Stimulated activated CD8-positive, alpha-beta memory T cell treated with anti-CD3 and anti-CD28 coated beads, Interleukin-12 subunit alpha, Interleukin-12 subunit beta, amount 100 ng/mL, for 1 hour (primary cell): Measurements from ENCODE around the gene ICE1.
"Not testable (repeated sequence)": the region's sequence is repeated elsewhere in the genome, so short reads cannot be mapped to it uniquely, and the experiment has no call there.

Source experiments
- DNase-seq: peaks from one replicate; pipeline ENCODE4 v3.0.0-alpha.2; 2020; ENCODE audit warnings: low read depth

Gene ICE1

GRCh38 chr5:5453131-5453530 lies 30.7 kb downstream of the ICE1 start:
- DNase-seq, result no peak

- DNase-seq, result no peak
These were observed 31.9 kb downstream of the ICE1 start for GRCh38 chr5:5454391-5454790.

GRCh38 chr5:5456858-5457257 lies 34.4 kb downstream of the ICE1 start:
- DNase-seq, result no peak

- no peak for DNase-seq
These were observed 37.8 kb downstream of the ICE1 start for GRCh38 chr5:5460311-5460710.

- no peak for DNase-seq
These were observed 38.5 kb downstream of the ICE1 start for GRCh38 chr5:5461012-5461411.

- no peak for DNase-seq
These were observed 41.7 kb downstream of the ICE1 start for GRCh38 chr5:5464036-5464715.

- DNase-seq, result no peak
These were observed 43.8 kb downstream of the ICE1 start for GRCh38 chr5:5466227-5466626.

GRCh38 chr5:5467737-5468136 lies 45.3 kb downstream of the ICE1 start:
- DNase-seq, result no peak

- DNase-seq, result no peak
These were observed 48.5 kb downstream of the ICE1 start for GRCh38 chr5:5470933-5471332.

- DNase-seq, result no peak
These were observed 50.7 kb downstream of the ICE1 start for GRCh38 chr5:5473226-5473625.

GRCh38 chr5:5474961-5475360 lies 52.5 kb downstream of the ICE1 start:
- no peak for DNase-seq

GRCh38 chr5:5475975-5476374 lies 53.5 kb downstream of the ICE1 start:
- no peak for DNase-seq

- DNase-seq, result not testable (repeated sequence)
These were observed 57.1 kb downstream of the ICE1 start for GRCh38 chr5:5479578-5479977.

GRCh38 chr5:5480481-5481111 lies 58.1 kb downstream of the ICE1 start:
- DNase-seq, result no peak

GRCh38 chr5:5481206-5481605 lies 58.7 kb downstream of the ICE1 start:
- no peak for DNase-seq

GRCh38 chr5:5481633-5482032 lies 59.2 kb downstream of the ICE1 start:
- no peak for DNase-seq

- no peak for DNase-seq
These were observed 60.9 kb downstream of the ICE1 start for GRCh38 chr5:5483350-5483749.

GRCh38 chr5:5483880-5484598 lies 61.6 kb downstream of the ICE1 start:
- DNase-seq, result no peak

GRCh38 chr5:5486122-5486521 lies 63.6 kb downstream of the ICE1 start:
- no peak for DNase-seq

- no peak for DNase-seq
These were observed 65.3 kb downstream of the ICE1 start for GRCh38 chr5:5487585-5488360.

- no peak for DNase-seq
These were observed 68.4 kb downstream of the ICE1 start for GRCh38 chr5:5490774-5491347.
